Transverse colon (tissue), 4 donors: Measurements from ENCODE around the gene AGPAT3.

Experiments
- POLR2A ChIP-seq: fragments of 450-650 bp; IDR thresholded peaks from one replicate; pipeline ENCODE4 v1.6.1; 2016; ENCODE audit warnings: antibody characterized with exemption, mild to moderate bottlenecking, moderate library complexity
- POLR2AphosphoS5 ChIP-seq, 3 donors: sonication (generic); formaldehyde crosslinking; IDR thresholded peaks; one replicate each; pipeline ENCODE4 v1.6.1; 2016; ENCODE audit warnings: antibody characterized with exemption in 3 of 3
- TF ChIP-seq, protein P1 (sequence below), 5 experiments: fragments of 200-600 bp in 3 of 5; fragments of 450-650 bp in 2 of 5; sonication (generic) in 3 of 5; IDR thresholded peaks; 1 replicate in 2 of 5; 2 replicates in 3 of 5; pipeline ENCODE4 v1.5.1; 2016 to 2017; ENCODE audit warnings: antibody characterized with exemption in 5 of 5, inconsistent platforms in 3 of 5, mild to moderate bottlenecking in 2 of 5, moderate library complexity in 1 of 5

DNA sequence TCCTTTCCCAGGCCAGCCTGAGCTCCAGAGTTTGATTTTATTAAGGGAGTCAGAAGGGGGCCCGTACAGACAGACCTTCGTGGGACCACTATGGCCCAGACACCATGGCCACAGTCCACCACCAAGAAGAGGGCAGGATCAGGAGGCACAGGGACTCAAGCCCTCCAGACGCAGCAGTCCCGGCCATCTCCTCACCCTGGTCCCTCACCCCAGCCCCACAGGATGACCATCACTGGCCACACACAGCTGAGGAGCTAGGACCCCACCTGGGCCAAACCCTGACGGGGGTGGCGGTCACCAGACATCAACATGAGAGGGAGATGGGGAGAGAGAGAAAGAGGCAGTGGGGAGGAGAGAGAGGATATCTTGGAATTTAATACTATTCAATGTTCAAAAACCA is 29.2 kb upstream of the AGPAT3 start:
- TF ChIP-seq POLR2A (no peak), POLR2AphosphoS5 (IDR thresholded peaks at IDR 0.05) (no peak)
- TF ChIP-seq, protein P1, sequence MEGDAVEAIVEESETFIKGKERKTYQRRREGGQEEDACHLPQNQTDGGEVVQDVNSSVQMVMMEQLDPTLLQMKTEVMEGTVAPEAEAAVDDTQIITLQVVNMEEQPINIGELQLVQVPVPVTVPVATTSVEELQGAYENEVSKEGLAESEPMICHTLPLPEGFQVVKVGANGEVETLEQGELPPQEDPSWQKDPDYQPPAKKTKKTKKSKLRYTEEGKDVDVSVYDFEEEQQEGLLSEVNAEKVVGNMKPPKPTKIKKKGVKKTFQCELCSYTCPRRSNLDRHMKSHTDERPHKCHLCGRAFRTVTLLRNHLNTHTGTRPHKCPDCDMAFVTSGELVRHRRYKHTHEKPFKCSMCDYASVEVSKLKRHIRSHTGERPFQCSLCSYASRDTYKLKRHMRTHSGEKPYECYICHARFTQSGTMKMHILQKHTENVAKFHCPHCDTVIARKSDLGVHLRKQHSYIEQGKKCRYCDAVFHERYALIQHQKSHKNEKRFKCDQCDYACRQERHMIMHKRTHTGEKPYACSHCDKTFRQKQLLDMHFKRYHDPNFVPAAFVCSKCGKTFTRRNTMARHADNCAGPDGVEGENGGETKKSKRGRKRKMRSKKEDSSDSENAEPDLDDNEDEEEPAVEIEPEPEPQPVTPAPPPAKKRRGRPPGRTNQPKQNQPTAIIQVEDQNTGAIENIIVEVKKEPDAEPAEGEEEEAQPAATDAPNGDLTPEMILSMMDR (IDR thresholded peaks at IDR 0.05): no peak
